HepG2 (cell line): ENCODE data around the gene GMFB.

Experiments used
- CBX2 ChIP-seq, 2 experiments: fragments of 200-600 bp in 1 of 2; sonication (generic); formaldehyde crosslinking in 1 of 2; IDR thresholded peaks; 2 replicates each; pipeline versions ENCODE4 v1.7.0 to v1.8.1; 2018 to 2022; ENCODE audit warnings: low read depth in 2 of 2, low read length in 1 of 2, mild to moderate bottlenecking in 1 of 2, missing genetic modification reagents in 1 of 2
- CHCHD3 ChIP-seq: sonication (generic); formaldehyde crosslinking; IDR thresholded peaks from 2 replicates; pipeline ENCODE4 v1.8.0; 2022; ENCODE audit warnings: mild to moderate bottlenecking, missing genetic modification reagents, moderate library complexity
- E2F1 ChIP-seq: sonication (generic); formaldehyde crosslinking; IDR thresholded peaks from 2 replicates; pipeline ENCODE4 v1.5.0; 2020; ENCODE audit warnings: missing genetic modification reagents
- GABPA ChIP-seq, 2 experiments: IDR thresholded peaks; 2 replicates each; pipeline ENCODE4 v1.6.1; 2011 to 2016; ENCODE audit warnings: low read depth in 2 of 2, low read length in 1 of 2, missing biosample characterization in 1 of 2, missing genetic modification characterization in 1 of 2
- MAX ChIP-seq: IDR thresholded peaks from 2 replicates; pipeline ENCODE4 v1.6.1; 2012; ENCODE audit warnings: inconsistent platforms
- SRSF1 ChIP-seq: fragments of 200-400 bp; formaldehyde crosslinking; optimal IDR thresholded peaks from 2 replicates; pipeline ENCODE3; 2017; ENCODE audit warnings: mild to moderate bottlenecking, low read depth, low read length, moderate library complexity
- TBP ChIP-seq: sonication (generic); formaldehyde crosslinking; IDR thresholded peaks from 2 replicates; pipeline ENCODE4 v1.5.0; 2020; ENCODE audit warnings: missing genetic modification reagents
- TCF7L2 ChIP-seq: IDR thresholded peaks from 2 replicates; pipeline ENCODE4 v1.6.1; 2011; ENCODE audit warnings: mild to moderate bottlenecking, low read depth, low read length, moderate library complexity
- ZC3H13 ChIP-seq: sonication (generic); formaldehyde crosslinking; IDR thresholded peaks from 2 replicates; pipeline ENCODE4 v1.8.1; 2023; ENCODE audit warnings: mild to moderate bottlenecking, missing genetic modification reagents, moderate library complexity
- TF ChIP-seq, protein P1 (sequence below), 2 experiments: fragments of 450-650 bp in 1 of 2; sonication (generic) in 1 of 2; formaldehyde crosslinking; IDR thresholded peaks; 2 replicates each; pipeline versions ENCODE4 v1.5.0 to v1.8.0; 2020 to 2022; ENCODE audit warnings: mild to moderate bottlenecking in 1 of 2, missing genetic modification reagents in 1 of 2
- TF ChIP-seq, protein P2 (sequence below): sonication (generic); formaldehyde crosslinking; IDR thresholded peaks from 2 replicates; pipeline ENCODE4 v1.8.0; 2022; ENCODE audit warnings: missing genetic modification reagents, mild to moderate bottlenecking, borderline replicate concordance
- TF ChIP-seq, protein P3 (sequence below): sonication (generic); formaldehyde crosslinking; IDR thresholded peaks from 2 replicates; pipeline ENCODE4 v1.5.0; 2020; ENCODE audit warnings: mild to moderate bottlenecking, missing genetic modification reagents, moderate library complexity

- TF ChIP-seq E2F1 (CRISPR knock-in tag) (no peak), GABPA (IDR thresholded peaks at IDR 0.05; ENCODE audit: low read depth, low read length) (no peak), GABPA (CRISPR knock-in tag; IDR thresholded peaks at IDR 0.05; ENCODE audit: low read depth) (no peak), TBP (no peak), TCF7L2 (no peak), ZC3H13 (CRISPR knock-in tag) (no peak), SRSF1 (no peak), CBX2 (IDR thresholded peaks at IDR 0.05; ENCODE audit: low read depth, low read length) (no peak), CBX2 (CRISPR knock-in tag; IDR thresholded peaks at IDR 0.05; ENCODE audit: low read depth) (no peak), CHCHD3 (CRISPR knock-in tag) (no peak), MAX (no peak)
- TF ChIP-seq, protein P1, sequence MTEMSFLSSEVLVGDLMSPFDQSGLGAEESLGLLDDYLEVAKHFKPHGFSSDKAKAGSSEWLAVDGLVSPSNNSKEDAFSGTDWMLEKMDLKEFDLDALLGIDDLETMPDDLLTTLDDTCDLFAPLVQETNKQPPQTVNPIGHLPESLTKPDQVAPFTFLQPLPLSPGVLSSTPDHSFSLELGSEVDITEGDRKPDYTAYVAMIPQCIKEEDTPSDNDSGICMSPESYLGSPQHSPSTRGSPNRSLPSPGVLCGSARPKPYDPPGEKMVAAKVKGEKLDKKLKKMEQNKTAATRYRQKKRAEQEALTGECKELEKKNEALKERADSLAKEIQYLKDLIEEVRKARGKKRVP (CRISPR knock-in tag; IDR thresholded peaks at IDR 0.05), result no peak
- TF ChIP-seq, protein P2, sequence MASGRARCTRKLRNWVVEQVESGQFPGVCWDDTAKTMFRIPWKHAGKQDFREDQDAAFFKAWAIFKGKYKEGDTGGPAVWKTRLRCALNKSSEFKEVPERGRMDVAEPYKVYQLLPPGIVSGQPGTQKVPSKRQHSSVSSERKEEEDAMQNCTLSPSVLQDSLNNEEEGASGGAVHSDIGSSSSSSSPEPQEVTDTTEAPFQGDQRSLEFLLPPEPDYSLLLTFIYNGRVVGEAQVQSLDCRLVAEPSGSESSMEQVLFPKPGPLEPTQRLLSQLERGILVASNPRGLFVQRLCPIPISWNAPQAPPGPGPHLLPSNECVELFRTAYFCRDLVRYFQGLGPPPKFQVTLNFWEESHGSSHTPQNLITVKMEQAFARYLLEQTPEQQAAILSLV (CRISPR knock-in tag), result no peak
- TF ChIP-seq, protein P3, sequence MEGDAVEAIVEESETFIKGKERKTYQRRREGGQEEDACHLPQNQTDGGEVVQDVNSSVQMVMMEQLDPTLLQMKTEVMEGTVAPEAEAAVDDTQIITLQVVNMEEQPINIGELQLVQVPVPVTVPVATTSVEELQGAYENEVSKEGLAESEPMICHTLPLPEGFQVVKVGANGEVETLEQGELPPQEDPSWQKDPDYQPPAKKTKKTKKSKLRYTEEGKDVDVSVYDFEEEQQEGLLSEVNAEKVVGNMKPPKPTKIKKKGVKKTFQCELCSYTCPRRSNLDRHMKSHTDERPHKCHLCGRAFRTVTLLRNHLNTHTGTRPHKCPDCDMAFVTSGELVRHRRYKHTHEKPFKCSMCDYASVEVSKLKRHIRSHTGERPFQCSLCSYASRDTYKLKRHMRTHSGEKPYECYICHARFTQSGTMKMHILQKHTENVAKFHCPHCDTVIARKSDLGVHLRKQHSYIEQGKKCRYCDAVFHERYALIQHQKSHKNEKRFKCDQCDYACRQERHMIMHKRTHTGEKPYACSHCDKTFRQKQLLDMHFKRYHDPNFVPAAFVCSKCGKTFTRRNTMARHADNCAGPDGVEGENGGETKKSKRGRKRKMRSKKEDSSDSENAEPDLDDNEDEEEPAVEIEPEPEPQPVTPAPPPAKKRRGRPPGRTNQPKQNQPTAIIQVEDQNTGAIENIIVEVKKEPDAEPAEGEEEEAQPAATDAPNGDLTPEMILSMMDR, result no peak
These were observed 27.9 kb upstream of the GMFB start for GRCh38 chr14:54516709-54517108.
